ENCODE results near the gene ANGPTL1. TPM values are rescaled to one million over a fixed set of nuclear protein-coding genes. Genes with fewer than 3 reads are reported as not detected.

ANGPTL1 gene
- total and polyA plus RNA-seq, 2 of the 13 experiments (the other 11 are each of a cell fraction or from before 2014, with no cell fraction given), result 2.9 to 9.3 TPM

DNA sequence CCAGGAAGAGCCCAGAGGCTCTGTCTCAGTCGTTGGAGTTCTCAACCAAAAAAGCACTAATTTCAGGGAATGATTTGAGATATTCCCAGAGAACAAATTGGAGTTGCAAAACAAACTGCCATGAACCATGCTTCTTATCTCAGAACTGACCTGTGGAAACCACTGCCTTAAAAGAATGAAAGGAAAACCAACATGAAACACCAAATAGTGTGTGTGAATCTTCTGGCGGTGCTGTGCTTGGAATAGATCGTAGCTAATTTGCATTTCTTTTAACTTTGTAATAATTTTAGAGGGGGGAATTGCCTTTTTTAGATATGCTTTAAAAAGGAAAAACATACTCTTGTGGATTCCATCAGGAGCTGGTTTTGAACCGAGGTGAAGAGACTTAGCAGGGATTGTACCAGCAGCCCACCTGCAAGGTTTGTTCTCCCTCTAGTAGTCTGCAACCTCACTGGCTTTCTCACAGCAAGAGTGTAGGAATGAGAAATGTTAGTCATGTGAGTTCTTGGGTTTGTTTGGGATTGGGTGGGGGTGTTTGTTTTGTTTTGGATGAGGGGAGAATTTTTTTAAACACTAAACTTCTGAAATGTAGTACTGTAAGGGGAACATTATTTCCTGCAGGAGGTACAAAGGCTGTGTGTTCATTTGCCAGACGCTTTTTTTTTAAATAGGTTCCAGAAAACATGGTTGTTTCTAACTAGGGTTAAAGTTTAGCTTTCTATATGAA lies 45.7 kb upstream of the ANGPTL1 start (continued):
- TF ChIP-seq, protein P1, sequence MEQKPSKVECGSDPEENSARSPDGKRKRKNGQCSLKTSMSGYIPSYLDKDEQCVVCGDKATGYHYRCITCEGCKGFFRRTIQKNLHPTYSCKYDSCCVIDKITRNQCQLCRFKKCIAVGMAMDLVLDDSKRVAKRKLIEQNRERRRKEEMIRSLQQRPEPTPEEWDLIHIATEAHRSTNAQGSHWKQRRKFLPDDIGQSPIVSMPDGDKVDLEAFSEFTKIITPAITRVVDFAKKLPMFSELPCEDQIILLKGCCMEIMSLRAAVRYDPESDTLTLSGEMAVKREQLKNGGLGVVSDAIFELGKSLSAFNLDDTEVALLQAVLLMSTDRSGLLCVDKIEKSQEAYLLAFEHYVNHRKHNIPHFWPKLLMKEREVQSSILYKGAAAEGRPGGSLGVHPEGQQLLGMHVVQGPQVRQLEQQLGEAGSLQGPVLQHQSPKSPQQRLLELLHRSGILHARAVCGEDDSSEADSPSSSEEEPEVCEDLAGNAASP (CRISPR knock-in tag; IDR thresholded peaks at IDR 0.05; ENCODE audit: borderline replicate concordance), result no peak
- TF ChIP-seq, protein P2, sequence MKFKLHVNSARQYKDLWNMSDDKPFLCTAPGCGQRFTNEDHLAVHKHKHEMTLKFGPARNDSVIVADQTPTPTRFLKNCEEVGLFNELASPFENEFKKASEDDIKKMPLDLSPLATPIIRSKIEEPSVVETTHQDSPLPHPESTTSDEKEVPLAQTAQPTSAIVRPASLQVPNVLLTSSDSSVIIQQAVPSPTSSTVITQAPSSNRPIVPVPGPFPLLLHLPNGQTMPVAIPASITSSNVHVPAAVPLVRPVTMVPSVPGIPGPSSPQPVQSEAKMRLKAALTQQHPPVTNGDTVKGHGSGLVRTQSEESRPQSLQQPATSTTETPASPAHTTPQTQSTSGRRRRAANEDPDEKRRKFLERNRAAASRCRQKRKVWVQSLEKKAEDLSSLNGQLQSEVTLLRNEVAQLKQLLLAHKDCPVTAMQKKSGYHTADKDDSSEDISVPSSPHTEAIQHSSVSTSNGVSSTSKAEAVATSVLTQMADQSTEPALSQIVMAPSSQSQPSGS (CRISPR knock-in tag; IDR thresholded peaks at IDR 0.05), result 0 out of 2 replicates have a peak, but pooled peaks have one; percentile 23
- TF ChIP-seq, protein P3, sequence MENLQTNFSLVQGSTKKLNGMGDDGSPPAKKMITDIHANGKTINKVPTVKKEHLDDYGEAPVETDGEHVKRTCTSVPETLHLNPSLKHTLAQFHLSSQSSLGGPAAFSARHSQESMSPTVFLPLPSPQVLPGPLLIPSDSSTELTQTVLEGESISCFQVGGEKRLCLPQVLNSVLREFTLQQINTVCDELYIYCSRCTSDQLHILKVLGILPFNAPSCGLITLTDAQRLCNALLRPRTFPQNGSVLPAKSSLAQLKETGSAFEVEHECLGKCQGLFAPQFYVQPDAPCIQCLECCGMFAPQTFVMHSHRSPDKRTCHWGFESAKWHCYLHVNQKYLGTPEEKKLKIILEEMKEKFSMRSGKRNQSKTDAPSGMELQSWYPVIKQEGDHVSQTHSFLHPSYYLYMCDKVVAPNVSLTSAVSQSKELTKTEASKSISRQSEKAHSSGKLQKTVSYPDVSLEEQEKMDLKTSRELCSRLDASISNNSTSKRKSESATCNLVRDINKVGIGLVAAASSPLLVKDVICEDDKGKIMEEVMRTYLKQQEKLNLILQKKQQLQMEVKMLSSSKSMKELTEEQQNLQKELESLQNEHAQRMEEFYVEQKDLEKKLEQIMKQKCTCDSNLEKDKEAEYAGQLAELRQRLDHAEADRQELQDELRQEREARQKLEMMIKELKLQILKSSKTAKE (CRISPR knock-in tag; IDR thresholded peaks at IDR 0.05; ENCODE audit: borderline replicate concordance), result no peak
- TF ChIP-seq SRSF9 (IDR thresholded peaks at IDR 0.05; ENCODE audit: borderline replicate concordance, insufficient read depth, low read depth, low read length, poor library complexity, severe bottlenecking) (no peak), PAF1 (CRISPR knock-in tag; IDR thresholded peaks at IDR 0.05) (no peak), FOXP1 (IDR thresholded peaks at IDR 0.05) (no peak), FOXP1 (CRISPR knock-in tag; IDR thresholded peaks at IDR 0.05) (peak; percentile 90), KLF6 (CRISPR knock-in tag; IDR thresholded peaks at IDR 0.05) (no peak), ZNF564 (CRISPR knock-in tag; IDR thresholded peaks at IDR 0.05) (no peak), ETV6 (CRISPR knock-in tag; conservative IDR thresholded peaks at IDR 0.05) (no peak), XRCC5 (optimal IDR thresholded peaks at IDR 0.05; ENCODE audit: low read length) (no peak), ZNF709 (CRISPR knock-in tag; IDR thresholded peaks at IDR 0.05) (no peak), ZNF3 (CRISPR knock-in tag; IDR thresholded peaks at IDR 0.05) (no peak), BCL6 (CRISPR knock-in tag; IDR thresholded peaks at IDR 0.05) (peak; percentile 30; the same call in 1 of the 2 replicates), ZBTB7B (CRISPR knock-in tag; IDR thresholded peaks at IDR 0.05) (0 out of 2 replicates have a peak, but pooled peaks have one; percentile 39), LCORL (IDR thresholded peaks at IDR 0.05) (peak; percentile 86), LCORL (CRISPR knock-in tag; IDR thresholded peaks at IDR 0.05) (no peak; the same call in 1 of the 2 replicates), EP300 (IDR thresholded peaks at IDR 0.05; ENCODE audit: low read depth in 2 of 2, low read length in 2 of 2) (peak in 1 of 2 experiments; percentile 80; a peak in 2 of 4 replicates), EP300 (CRISPR knock-in tag; IDR thresholded peaks at IDR 0.05; ENCODE audit: borderline replicate concordance) (no peak), ZNF580 (CRISPR knock-in tag; IDR thresholded peaks at IDR 0.05; ENCODE audit: borderline replicate concordance, low read depth) (no peak), ZBTB8A (CRISPR knock-in tag; IDR thresholded peaks at IDR 0.05; ENCODE audit: borderline replicate concordance, low read depth) (no peak), GATAD2A (CRISPR knock-in tag; IDR thresholded peaks at IDR 0.05) (peak; percentile 88), ATF1 (CRISPR knock-in tag; IDR thresholded peaks at IDR 0.05) (no peak), NCOA1 (CRISPR knock-in tag; IDR thresholded peaks at IDR 0.05) (no peak)
- TF ChIP-seq, protein P4, sequence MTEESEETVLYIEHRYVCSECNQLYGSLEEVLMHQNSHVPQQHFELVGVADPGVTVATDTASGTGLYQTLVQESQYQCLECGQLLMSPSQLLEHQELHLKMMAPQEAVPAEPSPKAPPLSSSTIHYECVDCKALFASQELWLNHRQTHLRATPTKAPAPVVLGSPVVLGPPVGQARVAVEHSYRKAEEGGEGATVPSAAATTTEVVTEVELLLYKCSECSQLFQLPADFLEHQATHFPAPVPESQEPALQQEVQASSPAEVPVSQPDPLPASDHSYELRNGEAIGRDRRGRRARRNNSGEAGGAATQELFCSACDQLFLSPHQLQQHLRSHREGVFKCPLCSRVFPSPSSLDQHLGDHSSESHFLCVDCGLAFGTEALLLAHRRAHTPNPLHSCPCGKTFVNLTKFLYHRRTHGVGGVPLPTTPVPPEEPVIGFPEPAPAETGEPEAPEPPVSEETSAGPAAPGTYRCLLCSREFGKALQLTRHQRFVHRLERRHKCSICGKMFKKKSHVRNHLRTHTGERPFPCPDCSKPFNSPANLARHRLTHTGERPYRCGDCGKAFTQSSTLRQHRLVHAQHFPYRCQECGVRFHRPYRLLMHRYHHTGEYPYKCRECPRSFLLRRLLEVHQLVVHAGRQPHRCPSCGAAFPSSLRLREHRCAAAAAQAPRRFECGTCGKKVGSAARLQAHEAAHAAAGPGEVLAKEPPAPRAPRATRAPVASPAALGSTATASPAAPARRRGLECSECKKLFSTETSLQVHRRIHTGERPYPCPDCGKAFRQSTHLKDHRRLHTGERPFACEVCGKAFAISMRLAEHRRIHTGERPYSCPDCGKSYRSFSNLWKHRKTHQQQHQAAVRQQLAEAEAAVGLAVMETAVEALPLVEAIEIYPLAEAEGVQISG (CRISPR knock-in tag; IDR thresholded peaks at IDR 0.05), result no peak
